Spleen (tissue), 13 donors: ENCODE data around the gene PHLDB1. TPM values are rescaled to one million over a fixed set of nuclear protein-coding genes. Genes with fewer than 3 reads are reported as not detected.

Source experiments
- DNase-seq: peaks from one replicate; pipeline ENCODE4 v3.0.0-alpha.2; 2020
- H3K27ac ChIP-seq, 8 donors: fragments of 200-600 bp; sonication (generic) in 7 of 8; 1 replicate in 4 of 8; 2 replicates in 4 of 8; pipeline versions ENCODE4 v1.5.0 to v1.8.0; 2016 to 2021; ENCODE audit warnings: inconsistent platforms in 4 of 8, mild to moderate bottlenecking in 4 of 8, moderate library complexity in 1 of 8
- H3K27me3 ChIP-seq, 7 donors: fragments of 200-600 bp; sonication (generic) in 6 of 7; replicated peaks in 1 of 7; 1 replicate in 4 of 7; 2 replicates in 3 of 7; pipeline versions ENCODE4 v1.5.0 to v1.8.0; 2016 to 2021; ENCODE audit warnings: inconsistent platforms in 3 of 7, mild to moderate bottlenecking in 1 of 7
- H3K36me3 ChIP-seq, 6 donors: fragments of 200-600 bp; sonication (generic) in 5 of 6; 1 replicate in 4 of 6; 2 replicates in 2 of 6; pipeline versions ENCODE4 v1.5.0 to v1.8.0; 2016 to 2021; ENCODE audit warnings: inconsistent platforms in 2 of 6
- H3K4me1 ChIP-seq, 6 donors: fragments of 200-600 bp; sonication (generic) in 5 of 6; 1 replicate in 3 of 6; 2 replicates in 3 of 6; pipeline versions ENCODE4 v1.5.0 to v1.8.0; 2016 to 2021; ENCODE audit warnings: inconsistent platforms in 3 of 6
- H3K4me3 ChIP-seq, 8 donors: fragments of 200-600 bp; sonication (generic) in 7 of 8; 1 replicate in 4 of 8; 2 replicates in 4 of 8; pipeline versions ENCODE4 v1.5.0 to v1.8.0; 2016 to 2021; ENCODE audit warnings: inconsistent platforms in 4 of 8, mild to moderate bottlenecking in 4 of 8, moderate library complexity in 2 of 8
- H3K9me3 ChIP-seq, 8 donors: fragments of 200-600 bp; sonication (generic) in 7 of 8; 1 replicate in 4 of 8; 2 replicates in 4 of 8; pipeline versions ENCODE4 v1.5.0 to v1.8.0; 2016 to 2021; ENCODE audit warnings: inconsistent platforms in 4 of 8
- CTCF ChIP-seq, 11 experiments: fragments of 200-600 bp in 7 of 11; fragments of 450-650 bp in 4 of 11; sonication (generic) in 4 of 11; IDR thresholded peaks in 8 of 11; conservative IDR thresholded peaks in 3 of 11; 1 replicate in 7 of 11; 2 replicates in 4 of 11; pipeline versions ENCODE4 v1.4.0 to v1.8.0; 2016 to 2021; ENCODE audit warnings: antibody characterized with exemption in 11 of 11, inconsistent platforms in 4 of 11, mild to moderate bottlenecking in 1 of 11
- POLR2A ChIP-seq, 3 donors: fragments of 450-650 bp; IDR thresholded peaks; one replicate each; pipeline ENCODE4 v1.5.1; 2017; ENCODE audit warnings: antibody characterized with exemption in 3 of 3, mild to moderate bottlenecking in 1 of 3
- POLR2AphosphoS5 ChIP-seq, 3 donors: sonication (generic); formaldehyde crosslinking; IDR thresholded peaks; one replicate each; pipeline ENCODE4 v1.5.1; 2017; ENCODE audit warnings: antibody characterized with exemption in 3 of 3
- WGBS, 5 donors: extraction: QIAGEN DNeasy Blood & Tissue Kit in 3 of 5; methylation state at CpG; one replicate each; pipeline versions ENCODE4 v1.1.5 to v1.1.7; 2013 to 2018; 5-methylcytosine and 5-hydroxymethylcytosine counted together
- intact Hi-C: fragments of 100-400 bp; cut with DNase I; formaldehyde crosslinking; loops from one replicate; pipeline ENCODE4 v1.15.0; 2023; ENCODE audit warnings: low total_unique reads
- long read RNA-seq, 2 donors: transcript quantifications; one replicate each; lab custom pipeline, GENCODE V29; 2026
- polyA plus RNA-seq, 3 donors: library from polyadenylated mRNA; stranded (reverse); fragments of 200-250 nt; gene quantifications; one replicate each; pipeline ENCODE4 v1.2.1, GENCODE V29; 2013
- total RNA-seq, 7 donors: library from RNA; depleted of rRNA in 3 of 7; stranded (reverse); fragments of >200 nt in 3 of 7; fragmentation: NEBNext Ultra II Directional in 4 of 7; extraction: Animal tissue kit (Norgen Biotek cat#: 25700) in 4 of 7; gene quantifications; one replicate each; pipeline versions ENCODE4 v1.1.0 to v1.2.1, GENCODE V29; 2016 to 2021
- donor health status: healthy with polysubstance abuse.
- donor health status: DM: no; HTN: no; CAD: no; lungs with moderate emphysema.
- donor health status: DM: no; HTN: no; CAD: no.
- donor health status: Bipolar disorder and iron deficiency.
- donor health status: healthy.
- donor health status: DM: no; HTN: no; CAD: no.
- donor health status: DM: yes; HTN: yes; CAD: no.

Gene PHLDB1
- total RNA-seq (100 to 1,000 TPM in 3 of 7 donors, 10 to 100 TPM in 4; 34.7 to 162 (median 84.2) TPM), polyA plus RNA-seq (10 to 100 TPM; 13.0 to 70.9 (median 53.3) TPM)
- long read RNA-seq, donor 1, partial matches to known transcripts, result 0 of 1 reads
- long read RNA-seq, donor 1, other reads (novel, unspliced or antisense), result 0 of 1 reads
- long read RNA-seq, donor 2, full-length matches to known transcripts, result 3 of 3 reads
- long read RNA-seq, donor 2, partial matches to known transcripts, result 0 of 3 reads
- long read RNA-seq, donor 2, other reads (novel, unspliced or antisense), result 0 of 3 reads

- 0 to 4% (median 1%) methylated on average over 31 to 72 of the region's 72 CpGs for WGBS, 5 donors
- H3K4me3 ChIP-seq, result peak within 1 kb of the TSS; percentile 50 to 83 (median 62)
- H3K4me1 ChIP-seq, result peaks cover 7 to 83% (median 65%) of the 10 kb centered on the region in 6 donors
- no peaks in the 10 kb centered on the region for H3K9me3 ChIP-seq
- TF ChIP-seq POLR2AphosphoS5 (IDR thresholded peaks at IDR 0.05) (peak in 2 of 3 donors; percentile 33 to 66), POLR2A (IDR thresholded peaks at IDR 0.05) (no peak), CTCF (IDR thresholded peaks at IDR 0.05 in 8 of 11, conservative IDR thresholded peaks at IDR 0.05 in 3 of 11) (peak in 8 of 11 experiments; percentile 31 to 73 (median 56))
- peaks cover 0 to 11% (median under 1%) of the 10 kb centered on the region in 6 donors for H3K36me3 ChIP-seq
- H3K27ac ChIP-seq, result peak within 1 kb of the TSS; percentile 60 to 87 (median 85)
- H3K27me3 ChIP-seq, result peaks cover 0 to 52% (median 21%) of the 10 kb centered on the region in 7 donors
- peak; percentile 84 for DNase-seq
- intact Hi-C loops, result no loop called here
Observed at GRCh38 chr11:118607401-118608359, at the start of gene PHLDB1. TSS of gene PHLDB1 (plus strand) at chr11:118607615. CDS start at chr11:118613837, 6,222 bp downstream.

GRCh38 chr11:118560806-118561205 is 46.6 kb upstream of the PHLDB1 start:
- WGBS, 5 donors, result 87 to 98% (median 96%) methylated on average over 4 of the region's 4 CpGs
- no peak for TF ChIP-seq POLR2AphosphoS5 (IDR thresholded peaks at IDR 0.05)
- no peak for TF ChIP-seq CTCF (IDR thresholded peaks at IDR 0.05 in 8 of 11, conservative IDR thresholded peaks at IDR 0.05 in 3 of 11)
- no peak for DNase-seq

GRCh38 chr11:118565051-118565450 is 42.4 kb upstream of the PHLDB1 start:
- Histone ChIP-seq H3K4me3 (peak overlapping the region in 6 of 8 donors; percentile 5 to 81 (median 54)), H3K27ac (peak overlapping the region in 2 of 8 donors; percentile 74 to 78), H3K9me3 (no peaks in the 10 kb centered on the region), H3K4me1 (peaks cover 0 to 26% (median 15%) of the 10 kb centered on the region in 6 donors), H3K27me3 (no peaks in the 10 kb centered on the region), H3K36me3 (peaks cover 0 to 22% (median under 1%) of the 10 kb centered on the region in 6 donors)
- 61 to 65% (median 64%) methylated on average over 5 of the region's 5 CpGs for WGBS, 5 donors
- TF ChIP-seq POLR2AphosphoS5 (IDR thresholded peaks at IDR 0.05) (no peak), CTCF (IDR thresholded peaks at IDR 0.05 in 8 of 11, conservative IDR thresholded peaks at IDR 0.05 in 3 of 11) (no peak), POLR2A (IDR thresholded peaks at IDR 0.05) (no peak)
- no peak for DNase-seq
- intact Hi-C loops, result no loop called here

More at GRCh38 chr11:118560806-118561205, 46.6 kb upstream of the PHLDB1 start:
- Histone ChIP-seq H3K36me3 (peaks cover 0 to 65% (median 35%) of the 10 kb centered on the region in 6 donors), H3K27me3 (no peaks in the 10 kb centered on the region), H3K4me1 (peaks cover 0 to 18% (median 11%) of the 10 kb centered on the region in 6 donors), H3K9me3 (no peaks in the 10 kb centered on the region), H3K4me3 (no peak overlapping the region), H3K27ac (no peak overlapping the region)
- intact Hi-C loops, result no loop called here
